DMS79 treated with DMSO at 0.1 percent for 48 hours (cell line): Measurements from ENCODE around the gene LTBP2.

Experiments
- DNase-seq: peaks from one replicate; lab custom pipeline; 2025; lab: John Stamatoyannopoulos, UW

The LTBP2 gene

DNA sequence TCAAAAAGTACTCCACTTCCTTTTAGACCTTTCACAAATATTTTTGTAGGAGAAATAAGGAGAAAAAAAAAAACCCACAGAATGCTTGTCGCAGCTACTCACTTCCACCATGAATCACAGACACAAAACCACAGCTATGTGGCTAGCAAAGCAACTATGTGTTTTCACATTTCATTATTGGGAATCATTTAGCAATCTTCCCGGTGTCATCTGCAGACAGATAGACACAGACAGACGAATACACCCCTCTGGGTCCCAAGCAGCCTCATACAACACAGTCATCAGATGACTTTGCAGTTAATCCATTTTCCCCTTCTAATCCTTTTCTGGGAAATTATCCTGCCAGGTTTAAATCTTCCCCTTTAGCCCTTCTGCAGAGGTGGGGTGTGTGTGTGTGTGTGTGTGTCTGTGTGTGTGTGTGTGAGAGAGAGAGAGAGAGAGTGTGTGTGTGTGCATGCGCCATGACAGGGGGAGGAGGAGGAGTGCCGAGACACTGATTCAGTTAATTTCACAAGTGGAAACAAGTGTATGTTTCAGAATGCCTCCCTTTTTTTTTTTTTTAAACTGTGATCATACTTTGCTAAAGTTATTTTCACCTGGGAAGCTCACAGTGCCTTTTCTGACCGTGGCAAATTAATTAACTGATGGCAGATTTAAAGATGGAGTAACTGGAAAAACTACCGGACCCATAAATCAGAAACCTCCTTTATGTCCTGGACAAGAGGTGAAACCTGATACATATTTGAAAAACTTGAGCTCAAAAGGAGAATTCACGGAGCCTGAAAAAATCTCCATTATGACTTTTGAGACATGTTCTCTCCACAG, 39.9 kb downstream of the LTBP2 start:
- DNase-seq = peak; percentile 86

DNA sequence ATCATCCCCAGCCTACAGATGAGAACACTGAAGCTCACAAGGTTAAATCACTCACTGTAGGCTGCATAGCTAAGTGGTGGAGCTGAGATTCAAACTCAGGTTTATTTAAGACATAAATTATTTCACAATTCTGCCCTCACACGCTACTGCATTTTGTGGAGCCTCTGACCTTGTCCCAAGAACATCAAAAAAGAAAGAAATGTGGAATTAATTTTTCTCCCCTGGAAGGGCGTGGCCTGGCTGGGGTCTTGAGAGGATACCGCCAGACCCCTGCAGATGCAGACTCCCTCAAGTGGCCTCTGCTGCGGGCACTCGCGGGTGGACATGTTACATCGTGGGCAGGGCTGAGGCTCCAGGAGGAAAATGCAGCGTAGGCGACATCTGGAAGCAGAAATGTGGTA, 40.6 kb downstream of the LTBP2 start:
- peak; percentile 43 for DNase-seq

DNA sequence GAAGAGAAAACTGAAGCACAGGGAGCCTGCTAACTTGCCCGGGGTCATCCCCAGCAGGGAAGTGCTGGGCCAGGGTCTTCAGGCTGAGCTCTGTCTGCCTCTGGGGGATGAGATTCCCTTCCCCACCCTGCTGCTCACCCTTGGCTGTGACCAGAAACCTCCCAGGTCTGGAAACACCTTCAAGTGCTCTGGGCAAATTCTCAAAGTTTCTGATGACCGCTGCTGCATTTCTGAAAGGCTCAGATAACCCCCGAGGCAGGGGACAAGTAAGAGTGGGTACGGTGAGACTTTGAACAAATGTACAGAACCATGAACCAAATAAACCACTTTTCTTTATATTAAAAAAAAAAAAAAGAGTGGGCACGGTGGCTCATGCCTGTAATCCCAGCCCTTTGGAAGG, 41.3 kb downstream of the LTBP2 start:
- no peak for DNase-seq

DNA sequence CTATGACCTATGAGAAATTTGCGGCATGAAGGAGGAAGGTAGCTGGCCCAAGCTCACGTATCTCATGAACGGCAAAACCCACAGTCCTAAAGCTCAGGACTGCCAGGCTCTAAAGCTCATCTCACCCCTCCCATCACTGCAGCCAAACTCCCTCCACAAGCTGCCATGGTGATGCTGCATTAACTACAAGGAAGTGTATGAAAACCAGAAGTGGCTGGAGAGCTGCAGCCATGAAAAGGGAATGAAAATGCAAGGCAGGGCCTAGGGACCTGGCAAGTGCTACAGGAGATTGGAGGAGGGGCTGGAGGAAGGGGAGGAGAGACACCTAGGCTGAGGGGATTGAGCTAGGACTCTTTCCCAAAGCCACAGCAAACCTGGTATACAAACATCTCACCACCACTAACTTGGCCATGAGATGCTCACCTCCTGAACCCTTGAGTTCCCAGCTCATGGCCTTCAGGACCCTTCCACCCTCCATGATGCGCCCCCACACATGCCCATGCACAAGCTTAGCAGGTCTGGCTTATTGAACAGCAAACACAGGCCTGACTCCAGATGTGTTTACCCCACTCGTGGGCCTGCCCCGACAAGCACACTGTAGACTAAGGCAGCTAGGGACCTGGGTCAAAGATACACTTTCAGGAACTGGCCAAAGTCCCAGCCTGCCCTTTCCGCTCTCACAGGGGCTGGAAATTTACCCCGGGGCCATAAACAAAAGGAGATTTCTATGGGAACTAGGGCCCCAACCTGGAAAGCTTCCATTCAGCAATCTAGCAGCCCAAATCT, 42.0 kb downstream of the LTBP2 start:
- peak; percentile 62 for DNase-seq

DNA sequence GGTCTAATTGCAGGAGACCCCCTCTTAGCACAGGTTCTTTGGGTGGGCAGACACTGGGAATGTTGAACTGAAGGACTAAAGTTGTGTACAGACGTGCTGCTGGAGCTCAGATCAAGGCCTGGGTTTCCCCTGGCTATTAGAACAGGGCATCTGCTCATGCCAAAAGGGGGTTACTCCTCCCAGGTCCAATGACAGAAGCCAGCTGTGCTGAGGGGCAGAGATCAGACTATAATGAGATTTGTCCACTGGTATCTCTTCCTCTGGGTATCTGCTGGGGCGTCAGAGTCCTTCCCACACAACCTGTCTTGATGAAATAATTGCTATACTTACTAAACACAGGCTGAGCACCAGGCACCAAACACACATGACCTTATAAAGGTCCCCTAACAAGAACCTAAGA, 42.6 kb downstream of the LTBP2 start:
- DNase-seq = no peak

GRCh38 chr14:74568911-74569310, 43.1 kb downstream of the LTBP2 start:
- DNase-seq = no peak

- no peak for DNase-seq
Measured at GRCh38 chr14:74568380-74568649, 43.7 kb downstream of the LTBP2 start.

- DNase-seq = no peak
Measured at GRCh38 chr14:74567646-74568379, 44.2 kb downstream of the LTBP2 start.

GRCh38 chr14:74567219-74567618, 44.8 kb downstream of the LTBP2 start:
- DNase-seq = no peak

DNA sequence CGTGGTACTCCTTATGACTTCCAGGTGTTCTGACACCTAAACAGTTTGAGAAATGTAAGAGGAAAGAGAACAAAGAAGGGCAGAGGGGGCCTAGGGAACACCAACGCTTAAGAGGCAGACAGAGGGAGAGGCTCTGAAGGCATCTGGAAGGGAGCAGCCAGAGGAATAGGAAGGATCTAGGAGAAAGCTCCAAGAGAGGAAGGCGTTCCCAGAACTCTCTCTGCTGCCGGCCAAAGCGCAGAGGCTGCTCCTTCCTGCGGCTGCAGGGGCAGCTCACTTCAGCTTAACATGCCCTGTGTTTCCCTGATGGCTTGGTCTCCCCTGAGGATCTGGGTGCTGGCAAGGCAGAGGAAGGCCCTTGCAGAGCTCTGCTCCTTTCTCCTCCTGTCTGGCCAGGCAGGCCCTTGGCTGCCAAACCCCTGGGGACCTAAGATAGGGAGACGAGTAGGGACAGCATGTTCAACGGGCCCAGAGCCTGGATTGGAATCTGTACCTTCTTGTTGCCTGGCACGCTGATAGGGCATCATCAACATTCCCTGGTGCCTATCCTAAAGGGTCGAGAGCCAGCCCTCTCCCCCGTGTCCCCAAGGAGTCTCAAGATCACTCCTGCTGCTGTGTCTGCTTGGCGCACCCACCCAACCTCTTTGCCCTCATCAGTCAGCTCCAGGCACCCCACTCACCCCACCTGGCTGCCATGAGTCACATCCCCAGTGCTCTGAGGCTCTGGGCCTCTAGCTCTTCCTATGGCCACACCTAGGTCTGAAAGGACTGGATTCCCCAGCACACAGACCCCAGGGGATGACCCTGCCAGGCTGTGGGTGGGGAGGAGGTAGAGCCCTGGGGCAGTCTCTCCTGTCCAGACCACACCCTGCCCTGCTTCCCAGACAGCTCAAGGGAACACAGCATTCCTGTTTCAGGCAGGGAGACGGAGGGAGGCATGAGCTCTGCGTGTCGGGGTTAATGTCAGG, 45.6 kb downstream of the LTBP2 start:
- DNase-seq = no peak

GRCh38 chr14:74563586-74564159, 48.4 kb downstream of the LTBP2 start:
- no peak for DNase-seq

DNA sequence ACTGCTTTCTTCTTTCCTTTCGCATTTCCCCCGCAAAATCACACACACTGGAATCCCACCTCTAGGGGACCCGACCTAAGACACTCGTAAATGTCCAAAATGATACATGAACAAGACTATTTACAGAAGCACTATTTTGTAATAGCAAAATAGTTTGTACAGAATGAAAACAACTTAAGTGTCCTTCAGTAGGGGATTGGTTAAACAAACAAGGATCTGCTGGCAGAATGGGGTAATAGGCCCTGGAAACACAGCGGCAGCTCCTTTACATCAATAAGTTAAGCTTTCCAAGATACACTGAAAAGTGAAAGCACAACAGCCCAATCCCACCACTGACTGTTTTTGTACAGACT, 48.8 kb downstream of the LTBP2 start:
- DNase-seq = peak; percentile 60

GRCh38 chr14:74562515-74563232, 49.4 kb downstream of the LTBP2 start:
- DNase-seq = peak; percentile 60

DNA sequence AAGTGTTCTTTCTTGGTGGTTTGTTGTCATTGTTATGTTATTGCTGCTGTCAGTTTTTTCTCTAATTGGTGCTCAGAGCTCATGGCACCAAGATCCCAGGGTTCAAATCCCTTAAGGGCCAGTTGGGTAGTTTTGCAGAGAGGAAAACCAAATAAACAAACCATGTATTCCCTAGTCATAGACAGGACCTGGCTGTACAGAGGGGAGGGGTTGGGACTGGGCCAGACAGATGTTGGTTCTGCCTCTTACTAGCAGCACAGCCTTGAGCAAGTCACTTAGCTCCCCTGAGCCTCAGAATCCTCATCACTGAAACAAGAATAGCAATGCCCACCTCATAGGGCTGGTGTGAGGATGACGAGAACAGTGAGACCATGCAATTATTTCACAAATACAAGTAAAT, 53.4 kb downstream of the LTBP2 start:
- DNase-seq = no peak

- DNase-seq = no peak
Measured at GRCh38 chr14:74557691-74558090, 54.3 kb downstream of the LTBP2 start.

- no peak for DNase-seq
Measured at GRCh38 chr14:74555476-74556050, 56.5 kb downstream of the LTBP2 start.

GRCh38 chr14:74554742-74555362, 57.2 kb downstream of the LTBP2 start:
- no peak for DNase-seq

DNA sequence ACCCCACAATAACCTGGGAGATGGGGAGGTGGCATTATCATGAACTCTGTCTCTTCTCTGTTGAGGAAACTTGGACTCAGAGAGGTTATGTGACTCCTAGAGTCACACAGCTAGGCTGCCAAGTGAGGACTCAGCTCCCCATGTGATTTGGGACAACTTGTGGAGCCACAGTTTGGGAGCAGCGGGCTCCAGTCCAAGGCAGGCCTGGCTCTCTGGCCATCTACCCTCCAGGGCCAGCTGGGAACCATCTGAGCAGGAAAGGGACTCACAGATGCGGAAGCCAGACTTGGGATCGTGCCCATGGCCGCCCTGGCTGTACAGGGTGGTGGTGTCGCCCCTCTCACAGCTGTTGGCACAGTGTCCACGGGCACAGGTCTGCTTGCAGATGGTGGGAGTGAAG, 59.4 kb downstream of the LTBP2 start:
- no peak for DNase-seq

GRCh38 chr14:74551431-74552371, 60.3 kb downstream of the LTBP2 start:
- no peak for DNase-seq
